Measurements from ENCODE around the gene PRELID3B.
A peak's percentile ranks its signal among the peaks of the same experiment; 100 is the strongest.

Gene PRELID3B

GRCh38 chr20:59069026-59069425, 26.4 kb upstream of the PRELID3B start:
- no peak for ATAC-seq (replicated peaks)
- H3K36me3 Mint-ChIP-seq (ENCODE audit: insufficient read depth): no peaks in the 10 kb centered on the region
- no peaks in the 10 kb centered on the region for H3K9me3 Mint-ChIP-seq
- no peaks in the 10 kb centered on the region for H3K4me1 Mint-ChIP-seq (ENCODE audit: low read depth in 2 of 2)
- DNase-seq: no peak
- H3K4me3 Mint-ChIP-seq: no peak overlapping the region
- H3K27me3 Mint-ChIP-seq: peaks cover 5 to 58% of the 10 kb centered on the region in 2 donors
- H3K27ac Mint-ChIP-seq: no peak overlapping the region

- DNase-seq (no peak), ATAC-seq (replicated peaks) (no peak)
- no peaks in the 10 kb centered on the region for H3K9me3 Mint-ChIP-seq
- H3K36me3 Mint-ChIP-seq (ENCODE audit: insufficient read depth): no peaks in the 10 kb centered on the region
- no peak overlapping the region for H3K27ac Mint-ChIP-seq
- H3K4me3 Mint-ChIP-seq: no peak overlapping the region
- no peaks in the 10 kb centered on the region for H3K4me1 Mint-ChIP-seq (ENCODE audit: low read depth in 2 of 2)
- peaks cover 5 to 58% of the 10 kb centered on the region in 2 donors for H3K27me3 Mint-ChIP-seq
These were observed 25.9 kb upstream of the PRELID3B start for GRCh38 chr20:59068534-59068933.

- no peak overlapping the region for H3K27ac Mint-ChIP-seq
- H3K4me1 Mint-ChIP-seq (ENCODE audit: low read depth in 2 of 2): no peaks in the 10 kb centered on the region
- H3K36me3 Mint-ChIP-seq (ENCODE audit: insufficient read depth): no peaks in the 10 kb centered on the region
- no peaks in the 10 kb centered on the region for H3K9me3 Mint-ChIP-seq
- peaks cover 9 to 30% of the 10 kb centered on the region in 2 donors for H3K27me3 Mint-ChIP-seq
- DNase-seq (no peak), ATAC-seq (replicated peaks) (no peak)
- no peak overlapping the region for H3K4me3 Mint-ChIP-seq
These were observed 21.7 kb upstream of the PRELID3B start for GRCh38 chr20:59064214-59064722.

GRCh38 chr20:59063358-59064213, 21.0 kb upstream of the PRELID3B start:
- Mint-ChIP-seq H3K36me3 (ENCODE audit: insufficient read depth) (no peaks in the 10 kb centered on the region), H3K4me3 (no peak overlapping the region), H3K4me1 (ENCODE audit: low read depth in 2 of 2) (no peaks in the 10 kb centered on the region), H3K9me3 (no peaks in the 10 kb centered on the region), H3K27ac (no peak overlapping the region), H3K27me3 (peaks cover 9 to 24% of the 10 kb centered on the region in 2 donors)
- DNase-seq (no peak), ATAC-seq (replicated peaks) (no peak)

GRCh38 chr20:59062081-59062480, 19.5 kb upstream of the PRELID3B start:
- Mint-ChIP-seq H3K36me3 (ENCODE audit: insufficient read depth) (no peaks in the 10 kb centered on the region), H3K27me3 (peaks cover 4 to 21% of the 10 kb centered on the region in 2 donors), H3K9me3 (no peaks in the 10 kb centered on the region), H3K27ac (no peak overlapping the region), H3K4me1 (ENCODE audit: low read depth in 2 of 2) (no peaks in the 10 kb centered on the region), H3K4me3 (no peak overlapping the region)
- no peak for ATAC-seq (replicated peaks)
- DNase-seq: no peak

GRCh38 chr20:59055302-59055701, 12.7 kb upstream of the PRELID3B start:
- no peak overlapping the region for H3K4me3 Mint-ChIP-seq
- H3K4me1 Mint-ChIP-seq (ENCODE audit: low read depth in 2 of 2): no peaks in the 10 kb centered on the region
- no peaks in the 10 kb centered on the region for H3K9me3 Mint-ChIP-seq
- H3K27ac Mint-ChIP-seq: no peak overlapping the region
- H3K36me3 Mint-ChIP-seq (ENCODE audit: insufficient read depth): no peaks in the 10 kb centered on the region
- DNase-seq (peak; percentile 14 to 33 (median 17)), ATAC-seq (replicated peaks) (peak; percentile 43)
- peaks cover 34 to 40% of the 10 kb centered on the region in 2 donors for H3K27me3 Mint-ChIP-seq

- H3K4me1 Mint-ChIP-seq (ENCODE audit: low read depth in 2 of 2): no peaks in the 10 kb centered on the region
These were observed 9.1 kb upstream of the PRELID3B start for GRCh38 chr20:59051666-59052185.

GRCh38 chr20:59050437-59050836, 7.9 kb upstream of the PRELID3B start:
- H3K36me3 Mint-ChIP-seq (ENCODE audit: insufficient read depth): no peaks in the 10 kb centered on the region
- DNase-seq (no peak), ATAC-seq (replicated peaks) (no peak)
- no peak overlapping the region for H3K27ac Mint-ChIP-seq
- no peak overlapping the region for H3K4me3 Mint-ChIP-seq
- H3K4me1 Mint-ChIP-seq (ENCODE audit: low read depth in 2 of 2): no peaks in the 10 kb centered on the region
- H3K27me3 Mint-ChIP-seq: peaks cover 49 to 64% of the 10 kb centered on the region in 2 donors
- no peaks in the 10 kb centered on the region for H3K9me3 Mint-ChIP-seq

More at GRCh38 chr20:59051666-59052185, 9.1 kb upstream of the PRELID3B start:
- Mint-ChIP-seq H3K27ac (no peak overlapping the region), H3K36me3 (ENCODE audit: insufficient read depth) (no peaks in the 10 kb centered on the region), H3K4me3 (no peak overlapping the region), H3K27me3 (peaks cover 49 to 64% of the 10 kb centered on the region in 2 donors), H3K9me3 (no peaks in the 10 kb centered on the region)
- ATAC-seq (replicated peaks) (no peak), DNase-seq (no peak)

- Mint-ChIP-seq H3K27me3 (peaks cover 43 to 53% of the 10 kb centered on the region in 2 donors), H3K4me3 (no peak overlapping the region), H3K4me1 (ENCODE audit: low read depth in 2 of 2) (peaks cover 4 to 5% of the 10 kb centered on the region in 2 donors), H3K36me3 (ENCODE audit: insufficient read depth) (no peaks in the 10 kb centered on the region), H3K9me3 (no peaks in the 10 kb centered on the region), H3K27ac (no peak overlapping the region)
- ATAC-seq (replicated peaks) (no peak), DNase-seq (no peak)
These were observed 6.1 kb upstream of the PRELID3B start for GRCh38 chr20:59048681-59049030.

GRCh38 chr20:59047938-59048680, 5.5 kb upstream of the PRELID3B start:
- no peak overlapping the region for H3K27ac Mint-ChIP-seq
- H3K9me3 Mint-ChIP-seq: no peaks in the 10 kb centered on the region
- no peak overlapping the region for H3K4me3 Mint-ChIP-seq
- peaks cover 38 to 48% of the 10 kb centered on the region in 2 donors for H3K27me3 Mint-ChIP-seq
- peaks cover 5% of the 10 kb centered on the region for H3K36me3 Mint-ChIP-seq (ENCODE audit: insufficient read depth)
- DNase-seq (no peak), ATAC-seq (replicated peaks) (no peak)
- peaks cover 9 to 11% of the 10 kb centered on the region in 2 donors for H3K4me1 Mint-ChIP-seq (ENCODE audit: low read depth in 2 of 2)

- no peak overlapping the region for H3K27ac Mint-ChIP-seq
- no peak for ATAC-seq (replicated peaks)
- peaks cover 32 to 39% of the 10 kb centered on the region in 2 donors for H3K27me3 Mint-ChIP-seq
These were observed 4.3 kb upstream of the PRELID3B start for GRCh38 chr20:59046862-59047261.

GRCh38 chr20:59044796-59045195, 2.2 kb upstream of the PRELID3B start:
- H3K9me3 Mint-ChIP-seq: no peaks in the 10 kb centered on the region

More at GRCh38 chr20:59046862-59047261, 4.3 kb upstream of the PRELID3B start:
- no peak for DNase-seq
- H3K36me3 Mint-ChIP-seq (ENCODE audit: insufficient read depth): peaks cover 8% of the 10 kb centered on the region
- H3K9me3 Mint-ChIP-seq: no peaks in the 10 kb centered on the region
- no peak overlapping the region for H3K4me3 Mint-ChIP-seq
- H3K4me1 Mint-ChIP-seq (ENCODE audit: low read depth in 2 of 2): peaks cover 10 to 12% of the 10 kb centered on the region in 2 donors

GRCh38 chr20:59044295-59044694, 1.7 kb upstream of the PRELID3B start:
- H3K36me3 Mint-ChIP-seq (ENCODE audit: insufficient read depth): peaks cover 28% of the 10 kb centered on the region
- DNase-seq (no peak), ATAC-seq (replicated peaks) (no peak)
- H3K4me3 Mint-ChIP-seq: no peak overlapping the region
- H3K27ac Mint-ChIP-seq: peak overlapping the region; percentile 93 to 96
- H3K4me1 Mint-ChIP-seq (ENCODE audit: low read depth in 2 of 2): peaks cover 26 to 31% of the 10 kb centered on the region in 2 donors
- no peaks in the 10 kb centered on the region for H3K9me3 Mint-ChIP-seq
- peaks cover 10 to 13% of the 10 kb centered on the region in 2 donors for H3K27me3 Mint-ChIP-seq

More at GRCh38 chr20:59044796-59045195, 2.2 kb upstream of the PRELID3B start:
- Mint-ChIP-seq H3K36me3 (ENCODE audit: insufficient read depth) (peaks cover 28% of the 10 kb centered on the region), H3K27me3 (peaks cover 14 to 18% of the 10 kb centered on the region in 2 donors), H3K4me3 (no peak overlapping the region), H3K4me1 (ENCODE audit: low read depth in 2 of 2) (peaks cover 26 to 30% of the 10 kb centered on the region in 2 donors), H3K27ac (peak overlapping the region; percentile 93 to 96)
- DNase-seq (no peak), ATAC-seq (replicated peaks) (no peak)
